GM12801 (cell line): ENCODE results near the gene SP140.

Experiments used
- TF ChIP-seq, protein P1 (sequence below): IDR thresholded peaks from one replicate; pipeline ENCODE4 v1.5.1; 2011; ENCODE audit warnings: control low read depth; ENCODE audit not compliant: insufficient read length; ENCODE audit errors: extremely low read depth

Gene SP140

DNA sequence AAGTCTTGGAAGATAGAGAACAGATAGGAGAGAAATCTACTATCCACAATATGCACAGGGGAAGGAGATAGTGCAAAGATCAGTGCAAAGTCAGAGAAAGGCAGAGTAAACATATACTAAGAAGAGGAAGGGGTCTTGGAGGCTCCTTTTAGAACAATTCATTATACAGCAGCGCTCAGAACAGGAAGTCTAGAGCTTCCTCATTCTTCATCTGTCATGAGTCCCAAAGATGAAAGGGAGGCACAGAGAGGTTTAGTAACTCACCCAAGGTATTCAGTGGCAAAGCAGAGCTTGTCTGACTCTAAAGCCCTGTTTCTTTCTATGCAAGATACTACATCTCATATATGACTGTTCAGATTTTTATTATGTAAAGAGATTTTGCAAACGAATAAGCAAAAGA, 7.1 kb upstream of the SP140 start:
- TF ChIP-seq, protein P1, sequence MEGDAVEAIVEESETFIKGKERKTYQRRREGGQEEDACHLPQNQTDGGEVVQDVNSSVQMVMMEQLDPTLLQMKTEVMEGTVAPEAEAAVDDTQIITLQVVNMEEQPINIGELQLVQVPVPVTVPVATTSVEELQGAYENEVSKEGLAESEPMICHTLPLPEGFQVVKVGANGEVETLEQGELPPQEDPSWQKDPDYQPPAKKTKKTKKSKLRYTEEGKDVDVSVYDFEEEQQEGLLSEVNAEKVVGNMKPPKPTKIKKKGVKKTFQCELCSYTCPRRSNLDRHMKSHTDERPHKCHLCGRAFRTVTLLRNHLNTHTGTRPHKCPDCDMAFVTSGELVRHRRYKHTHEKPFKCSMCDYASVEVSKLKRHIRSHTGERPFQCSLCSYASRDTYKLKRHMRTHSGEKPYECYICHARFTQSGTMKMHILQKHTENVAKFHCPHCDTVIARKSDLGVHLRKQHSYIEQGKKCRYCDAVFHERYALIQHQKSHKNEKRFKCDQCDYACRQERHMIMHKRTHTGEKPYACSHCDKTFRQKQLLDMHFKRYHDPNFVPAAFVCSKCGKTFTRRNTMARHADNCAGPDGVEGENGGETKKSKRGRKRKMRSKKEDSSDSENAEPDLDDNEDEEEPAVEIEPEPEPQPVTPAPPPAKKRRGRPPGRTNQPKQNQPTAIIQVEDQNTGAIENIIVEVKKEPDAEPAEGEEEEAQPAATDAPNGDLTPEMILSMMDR, result no peak

DNA sequence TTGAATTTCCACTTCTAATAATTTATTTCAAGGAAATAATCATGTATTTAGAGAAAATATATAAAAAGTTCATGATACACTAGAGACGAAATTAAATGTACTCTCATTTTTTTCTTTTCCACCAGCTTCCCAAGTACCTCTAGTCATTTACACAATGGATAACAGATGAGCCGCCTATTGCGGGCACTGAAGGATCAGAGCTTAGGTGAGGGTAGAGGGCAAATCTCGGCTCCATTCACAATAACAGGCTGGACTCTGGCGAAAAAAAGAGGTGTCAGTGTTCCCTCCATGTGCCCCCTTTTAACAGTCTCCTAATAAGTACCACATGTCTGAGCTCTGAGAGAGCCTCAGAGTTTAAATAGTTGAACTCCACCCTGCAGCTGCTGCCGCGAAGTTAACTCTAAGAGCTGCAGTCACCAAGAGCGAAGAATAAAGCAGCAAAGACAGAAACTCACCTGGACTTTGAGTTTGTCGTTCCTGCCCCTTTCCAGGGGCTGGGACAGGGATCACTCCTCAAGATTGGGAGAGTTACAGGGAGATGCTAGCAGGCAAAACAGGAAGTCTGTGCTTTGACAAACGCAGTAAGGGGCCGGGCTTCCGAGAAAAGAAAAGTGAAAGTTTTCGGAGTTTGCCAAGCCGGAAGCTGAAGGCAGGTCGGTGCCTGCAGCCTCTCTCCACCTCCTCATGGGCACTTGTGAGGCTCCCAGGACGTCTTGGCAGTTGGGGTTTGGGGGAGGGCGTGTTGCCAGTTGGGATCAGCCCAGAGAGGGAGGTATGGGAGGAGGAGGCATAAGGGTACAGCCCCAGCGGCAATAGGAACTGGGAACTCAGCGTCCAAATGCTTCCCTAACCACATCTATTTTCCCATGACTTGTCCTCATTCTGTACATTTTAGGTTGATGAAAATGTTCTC, 5.9 kb upstream of the SP140 start, which contains the start of gene SP110:
Gene SP110 (minus strand): TSS at position 566 of the 913 bp plus-strand sequence. CDS start 3,057 bp downstream, outside the sequence.
- TF ChIP-seq, protein P1, result no peak

- TF ChIP-seq, protein P1, result no peak
Observed at GRCh38 chr2:230220347-230220969, 5.1 kb upstream of the SP140 start.

GRCh38 chr2:230221493-230221892, 4.0 kb upstream of the SP140 start:
- TF ChIP-seq, protein P1, result no peak

DNA sequence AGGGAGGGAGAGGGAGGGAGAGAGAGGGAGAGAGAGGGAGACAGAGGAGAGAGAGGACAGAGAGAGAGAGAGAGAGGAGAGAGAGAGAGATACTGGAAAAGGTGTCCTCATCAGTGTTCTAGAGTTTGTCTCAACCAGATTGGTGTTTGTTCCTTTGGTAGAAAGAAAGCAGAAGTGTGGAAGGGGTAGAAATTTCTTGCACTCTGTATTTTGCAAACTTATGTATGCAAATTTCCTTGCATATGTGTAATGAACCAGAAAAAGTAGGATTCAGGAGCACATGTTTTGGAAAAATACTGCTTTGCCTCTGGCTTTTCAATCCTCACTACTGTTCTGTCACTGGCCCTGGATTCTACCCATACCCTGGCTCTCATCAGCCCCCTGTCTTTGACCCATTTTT, 1.1 kb upstream of the SP140 start:
- TF ChIP-seq, protein P1, result no peak

DNA sequence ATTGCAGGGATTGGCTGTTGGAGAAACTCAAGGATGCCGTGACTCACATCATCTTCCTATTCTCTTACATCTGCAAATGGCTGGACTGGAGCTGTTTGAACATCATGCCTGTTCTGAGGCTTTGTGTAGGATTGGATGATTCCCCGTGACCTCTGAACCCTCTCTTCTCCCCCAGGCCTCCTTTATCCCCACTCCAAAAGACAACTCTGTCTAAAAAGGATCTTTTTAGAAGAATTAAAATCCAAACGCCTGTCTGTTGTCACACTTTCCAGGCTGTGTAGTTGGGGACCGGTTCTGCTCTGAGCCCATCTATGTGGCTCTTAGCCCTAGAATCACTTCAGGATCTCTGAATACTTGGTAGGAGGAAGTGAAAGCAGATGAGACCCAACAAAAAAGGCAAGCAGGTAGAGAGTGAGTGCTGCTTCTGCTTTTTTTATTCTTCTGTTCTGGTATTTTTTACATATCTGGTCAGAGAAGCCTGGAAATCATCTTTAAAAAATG, 565 bp downstream of the SP140 start:
- TF ChIP-seq, protein P1, result no peak

GRCh38 chr2:230227216-230227615, 1.7 kb downstream of the SP140 start:
- TF ChIP-seq, protein P1, result no peak
